LNCaP clone FGC (cell line): ENCODE data around the gene FAM89A.

Experiments used
- DNase-seq: peaks from one replicate; pipeline ENCODE4 v3.0.0-alpha.2; 2011; ENCODE audit warnings: low read depth
- H3K4me3 ChIP-seq: 2 replicates; pipeline ENCODE4 v1.5.1; 2011; ENCODE audit warnings: mild to moderate bottlenecking, low read depth, low read length, control low read depth
- CTCF ChIP-seq: IDR thresholded peaks from 2 replicates; pipeline ENCODE4 v1.5.1; 2012; ENCODE audit warnings: mild to moderate bottlenecking; ENCODE audit not compliant: control insufficient read depth, insufficient read depth; ENCODE audit errors: extremely low read depth

The FAM89A gene

GRCh38 chr1:230979389-230979716 is 60.7 kb downstream of the FAM89A start:
- TF ChIP-seq CTCF, result no peak
- no peak for DNase-seq

GRCh38 chr1:230978491-230979388 is 61.3 kb downstream of the FAM89A start, which contains the start of the genes ARV1 and TTC13:
Gene ARV1, plus strand, starts transcription at chr1:230979094. Its CDS starts 12 bp downstream, at chr1:230979106.
Gene TTC13, minus strand, starts transcription at chr1:230978861. Its CDS starts 31 bp downstream, at chr1:230978830.
- DNase-seq, result peak; percentile 98
- peak within 1 kb of the TSS; percentile 79 for H3K4me3 ChIP-seq
- TF ChIP-seq CTCF, result peak; percentile 51

More at GRCh38 chr1:230979389-230979716, 60.7 kb downstream of the FAM89A start:
- H3K4me3 ChIP-seq, result peak overlapping the region; percentile 79

GRCh38 chr1:230977761-230978490 is 62.1 kb downstream of the FAM89A start:
- TF ChIP-seq CTCF, result no peak
- peak overlapping the region; percentile 79 for H3K4me3 ChIP-seq
- peak; percentile 47 for DNase-seq

- no peak for TF ChIP-seq CTCF
- peak; percentile 30 for DNase-seq
- H3K4me3 ChIP-seq, result peak overlapping the region; percentile 79
Measured at GRCh38 chr1:230976825-230977747, 63.0 kb downstream of the FAM89A start.

GRCh38 chr1:230976360-230976759 is 63.7 kb downstream of the FAM89A start:
- TF ChIP-seq CTCF, result no peak
- no peak overlapping the region for H3K4me3 ChIP-seq
- DNase-seq, result no peak

GRCh38 chr1:230975636-230976035 is 64.4 kb downstream of the FAM89A start:
- no peak for DNase-seq
- H3K4me3 ChIP-seq, result no peak overlapping the region
- no peak for TF ChIP-seq CTCF
